GM11168 (cell line): ENCODE results near the gene AFF3.

Source experiments
- in situ Hi-C: fragments of 300-500 bp; cut with MboI; formaldehyde crosslinking; loops from one replicate; pipeline ENCODE4 v1.12.0; 2022; ENCODE audit warnings: low sequenced_read_pairs; ENCODE audit not compliant: unreplicated experiment

Gene AFF3

DNA sequence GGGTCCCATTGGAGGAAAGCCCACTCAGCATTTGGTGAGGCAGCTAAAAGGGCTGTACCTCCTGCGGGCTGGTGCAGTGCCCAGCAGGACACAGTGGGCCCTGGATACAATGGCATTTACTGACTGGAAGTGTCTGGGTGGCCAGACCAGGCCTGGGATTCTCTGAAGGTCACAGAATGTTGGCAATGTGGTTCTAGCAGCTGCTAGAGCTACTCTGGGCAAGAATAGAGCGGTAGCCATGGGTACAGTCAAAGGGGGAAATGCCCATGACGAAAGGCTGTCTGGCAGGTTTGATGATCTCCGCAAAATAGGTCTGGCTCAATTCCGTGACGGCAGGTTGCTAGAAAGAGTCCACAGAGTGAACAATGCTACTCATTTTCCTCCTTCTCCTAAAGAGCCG, 241.8 kb downstream of the AFF3 start:
- in situ Hi-C loops, result no loop called here

- in situ Hi-C loops, result no loop called here
Measured at GRCh38 chr2:99899882-99900281, 242.5 kb downstream of the AFF3 start.

DNA sequence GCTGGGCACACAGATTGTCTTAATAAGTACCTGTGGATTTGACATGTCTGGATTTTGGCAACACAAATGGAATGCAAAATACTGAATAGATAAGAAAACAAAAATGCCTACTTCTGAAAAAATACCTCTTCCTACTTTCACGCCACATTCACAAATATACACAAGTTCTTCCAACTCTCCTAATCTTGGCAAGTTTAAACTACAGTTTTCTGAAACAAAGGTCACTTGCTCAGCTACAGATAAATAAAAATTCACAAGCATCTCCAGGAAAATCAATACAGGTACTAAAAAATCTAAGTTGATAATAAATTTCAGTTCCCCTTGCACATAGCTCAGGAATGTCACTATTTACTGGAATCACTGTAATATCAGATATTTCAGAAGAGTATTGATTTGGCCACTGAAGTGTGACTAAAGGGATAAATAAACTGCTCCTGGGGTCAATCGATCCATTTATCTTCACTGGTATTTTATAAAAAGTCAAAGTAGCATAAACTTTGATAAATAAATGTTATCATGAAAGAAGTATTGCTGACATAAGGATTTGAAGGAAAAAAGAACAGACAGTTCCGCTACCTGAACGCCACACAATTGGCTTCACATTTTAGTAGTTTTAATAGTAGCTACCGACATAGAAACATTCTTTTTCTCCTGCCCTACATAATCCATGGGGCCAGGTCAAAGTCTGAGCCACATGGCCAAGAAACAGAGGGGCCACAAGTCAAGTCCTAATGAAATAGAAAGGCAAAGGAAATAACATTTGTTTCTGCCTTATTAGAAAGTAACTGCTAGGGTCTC, 243.1 kb downstream of the AFF3 start:
- in situ Hi-C loops, result no loop called here

DNA sequence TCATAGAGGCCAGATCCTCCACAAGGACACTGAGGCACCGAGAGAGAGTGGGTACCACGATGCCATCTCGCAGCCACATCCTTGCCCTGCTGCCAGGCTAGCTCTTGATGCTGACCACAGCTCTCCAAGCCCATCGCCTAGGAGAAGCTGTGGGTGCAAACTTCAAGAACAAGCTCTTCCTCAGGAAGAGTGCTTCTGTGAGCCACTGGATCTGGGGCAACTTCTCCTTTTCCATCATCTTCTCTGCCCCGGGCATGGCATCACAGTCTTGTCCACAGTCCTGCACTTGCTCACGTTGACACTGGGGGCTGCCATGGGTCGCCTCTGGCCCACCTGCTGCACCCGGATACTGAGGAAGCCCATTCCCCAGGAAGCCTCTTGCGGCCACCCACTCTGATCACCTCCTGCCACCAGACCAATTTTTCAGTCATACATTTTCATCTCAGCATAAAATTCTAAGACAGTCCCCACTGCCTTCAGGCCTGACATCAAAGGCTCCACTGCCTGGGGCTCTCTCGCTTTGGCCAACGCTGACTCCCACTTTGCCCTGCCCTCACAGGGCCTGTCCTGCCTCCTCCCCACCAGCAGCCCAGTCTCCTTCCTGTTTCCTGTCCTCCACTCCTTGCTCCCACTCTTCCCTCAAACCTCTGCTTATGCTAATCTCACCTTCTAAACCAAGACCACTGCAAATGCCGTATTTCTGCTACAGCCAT, 243.9 kb downstream of the AFF3 start:
- in situ Hi-C loops, result no loop called here

DNA sequence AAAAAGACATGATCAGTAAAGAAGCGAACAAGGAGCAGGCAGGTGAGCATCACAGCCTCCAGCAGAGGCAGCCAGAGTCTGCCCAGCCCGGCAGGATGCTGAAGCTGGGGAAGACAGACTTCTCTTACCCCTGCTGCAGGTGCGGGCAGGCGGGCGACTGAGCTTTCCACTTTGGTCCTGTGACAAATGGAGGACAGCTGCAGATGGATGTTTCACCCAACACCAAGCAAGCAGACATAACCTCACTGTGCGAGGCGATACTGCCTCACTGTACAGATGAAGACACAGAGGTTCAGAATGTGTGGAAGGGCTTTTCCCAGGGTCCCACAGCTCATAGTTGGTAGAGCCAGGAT, 251.0 kb downstream of the AFF3 start:
- in situ Hi-C loops, result no loop called here

DNA sequence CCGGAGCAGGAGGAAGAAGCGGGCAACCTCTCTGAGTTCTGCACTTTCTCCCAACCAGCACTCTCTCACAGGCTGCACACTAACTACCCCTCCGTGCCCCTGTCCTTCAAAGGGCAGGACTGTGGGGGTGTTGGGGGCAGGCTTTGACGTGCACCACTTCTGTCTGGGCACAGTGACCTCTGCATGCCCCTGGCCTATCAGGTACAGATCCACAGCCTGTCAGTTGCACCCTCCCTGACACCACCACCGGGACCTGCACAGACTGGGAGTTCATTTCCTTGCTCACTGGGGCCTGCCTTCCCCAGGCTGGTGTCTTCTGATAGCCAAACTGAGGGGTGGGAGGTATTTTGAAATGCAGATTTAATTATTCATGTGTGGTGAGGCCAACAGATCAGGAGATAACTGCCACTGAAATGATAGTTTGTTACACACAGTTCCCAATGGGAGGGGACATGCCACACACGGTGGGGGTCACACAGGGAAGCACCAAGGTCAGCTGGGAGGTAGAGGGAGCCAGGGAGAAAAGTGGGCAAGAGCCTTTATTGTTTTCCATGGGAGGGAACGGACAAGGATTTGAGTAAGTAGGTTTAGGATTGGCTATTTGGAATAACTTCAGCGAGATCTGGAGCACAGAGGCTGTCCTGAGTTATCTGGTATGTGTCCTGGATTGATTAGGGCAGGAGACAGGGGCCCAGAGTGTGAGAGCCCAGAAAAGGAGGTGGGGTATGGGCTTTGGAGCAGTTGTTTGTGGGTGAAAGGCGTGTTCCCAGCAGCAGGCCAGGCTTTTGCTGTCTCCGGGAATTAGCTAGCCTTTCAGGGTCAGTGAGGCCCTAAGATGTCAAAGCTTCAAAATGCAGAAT, 251.6 kb downstream of the AFF3 start:
- in situ Hi-C loops, result no loop called here

- in situ Hi-C loops, result no loop called here
Measured at GRCh38 chr2:99888617-99889016, 253.8 kb downstream of the AFF3 start.

GRCh38 chr2:99886418-99886817, 256.0 kb downstream of the AFF3 start:
- in situ Hi-C loops, result no loop called here

GRCh38 chr2:99883358-99883757, 259.0 kb downstream of the AFF3 start:
- in situ Hi-C loops, result no loop called here

DNA sequence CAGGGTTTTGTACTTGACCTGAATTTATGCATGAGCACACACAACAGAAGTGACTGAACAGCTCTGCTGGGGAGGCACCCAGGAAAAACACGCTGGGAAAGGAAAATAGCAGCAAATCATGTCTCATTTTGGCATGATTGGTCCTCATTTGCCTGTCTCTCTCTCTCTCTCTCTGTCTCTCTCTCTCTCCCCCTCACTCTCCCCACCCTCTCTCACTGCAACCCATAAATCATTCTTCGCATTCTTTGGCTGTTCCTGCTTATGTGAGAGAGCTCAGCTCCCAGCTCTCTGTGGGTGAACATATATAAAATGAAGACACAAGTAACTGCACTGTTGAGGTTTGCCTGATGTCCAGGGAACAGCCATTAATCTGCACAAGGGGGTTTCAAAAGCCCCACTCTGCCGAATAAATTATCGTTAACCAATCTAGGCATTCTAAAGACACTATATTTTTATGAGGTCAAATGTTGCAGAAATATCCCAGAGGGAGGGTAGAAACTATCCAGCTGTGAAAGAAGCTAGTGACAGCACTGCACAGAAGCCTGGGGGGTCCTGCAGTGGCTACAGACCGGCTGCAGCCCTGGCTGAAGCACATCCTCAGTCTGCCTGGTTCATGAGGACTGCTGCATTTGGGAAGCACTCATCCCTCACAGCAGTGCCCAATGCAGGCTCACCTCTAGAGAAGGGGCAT, 260.3 kb downstream of the AFF3 start:
- in situ Hi-C loops, result no loop called here

- in situ Hi-C loops, result no loop called here
Measured at GRCh38 chr2:99880964-99881294, 261.5 kb downstream of the AFF3 start.

GRCh38 chr2:99880148-99880963, 262.0 kb downstream of the AFF3 start:
- in situ Hi-C loops, result no loop called here

DNA sequence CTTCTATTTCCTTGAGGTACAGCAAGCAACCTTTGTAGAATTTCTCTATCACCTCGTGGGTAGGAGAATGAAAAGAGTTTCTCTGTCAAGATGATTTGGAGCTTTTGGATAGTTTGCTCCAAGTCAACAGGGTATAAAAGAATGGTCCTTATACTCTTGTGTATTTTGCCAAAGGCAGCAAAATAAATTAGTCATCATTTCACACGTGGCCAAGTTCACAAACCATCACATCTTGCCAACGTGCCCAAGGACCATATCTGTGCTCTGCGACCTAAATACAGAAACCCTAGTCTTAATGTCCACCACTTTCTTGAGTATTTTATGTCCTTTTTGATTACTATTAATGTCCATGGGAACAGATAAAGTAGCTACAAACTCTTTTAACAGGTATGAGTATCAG, 262.9 kb downstream of the AFF3 start:
- in situ Hi-C loops, result no loop called here

DNA sequence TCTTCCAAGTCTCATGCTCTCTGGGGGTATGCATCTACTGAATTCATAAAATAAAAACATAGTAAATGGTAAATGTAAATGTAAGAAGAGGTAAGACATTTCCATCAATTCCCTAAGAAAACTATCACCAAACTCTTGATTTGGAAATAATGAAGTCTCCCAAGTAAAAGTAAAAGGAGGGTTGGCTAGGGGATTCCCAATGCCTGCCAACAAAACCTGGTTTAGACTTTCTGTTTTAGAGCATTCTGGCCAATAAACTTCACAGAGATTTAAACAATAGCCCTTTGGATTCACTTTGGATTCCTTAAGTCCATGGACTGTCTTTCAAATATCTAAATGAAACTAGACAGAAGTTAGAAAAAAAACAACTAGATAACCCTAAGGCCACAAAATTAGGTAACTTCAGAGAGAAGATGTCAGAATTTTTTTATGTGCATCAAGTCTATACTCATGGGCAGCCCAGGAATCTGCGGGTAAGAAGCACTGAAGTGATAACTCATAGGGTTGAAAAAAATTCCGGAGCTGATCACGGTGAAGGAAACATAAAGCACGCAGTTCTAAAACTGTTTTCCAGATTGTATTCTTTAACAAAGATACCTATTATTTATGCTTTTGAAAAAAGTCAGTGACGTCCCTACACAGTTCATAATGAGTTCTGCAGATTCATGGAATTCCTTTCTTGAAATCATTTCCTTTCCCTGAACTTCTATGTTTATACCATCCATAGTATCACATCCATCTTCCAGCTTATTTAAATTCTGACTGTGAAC, 263.6 kb downstream of the AFF3 start:
- in situ Hi-C loops, result no loop called here

DNA sequence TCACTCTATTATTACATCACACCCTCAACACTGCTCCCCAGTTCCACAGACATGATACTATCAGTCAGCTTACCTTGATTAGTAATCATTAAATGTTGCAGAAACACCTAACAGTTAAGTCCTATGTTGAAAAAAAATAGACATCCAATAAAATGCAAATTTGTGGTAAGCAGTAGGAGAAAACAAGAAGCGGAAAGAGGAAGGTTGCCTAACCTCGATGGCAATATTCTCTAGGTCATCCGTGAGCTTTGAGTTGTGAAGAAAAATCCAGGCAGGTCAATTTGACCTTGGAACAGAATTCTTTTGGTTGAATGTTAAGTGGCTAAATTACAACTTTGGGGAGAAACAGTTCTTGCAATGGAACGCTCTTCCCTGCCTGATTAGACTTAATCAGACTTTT, 264.4 kb downstream of the AFF3 start:
- in situ Hi-C loops, result no loop called here

GRCh38 chr2:99876956-99877355, 265.4 kb downstream of the AFF3 start:
- in situ Hi-C loops, result no loop called here

GRCh38 chr2:99875627-99876201, 266.7 kb downstream of the AFF3 start:
- in situ Hi-C loops, result no loop called here

GRCh38 chr2:99868260-99868659, 274.1 kb downstream of the AFF3 start:
- in situ Hi-C loops, result no loop called here

DNA sequence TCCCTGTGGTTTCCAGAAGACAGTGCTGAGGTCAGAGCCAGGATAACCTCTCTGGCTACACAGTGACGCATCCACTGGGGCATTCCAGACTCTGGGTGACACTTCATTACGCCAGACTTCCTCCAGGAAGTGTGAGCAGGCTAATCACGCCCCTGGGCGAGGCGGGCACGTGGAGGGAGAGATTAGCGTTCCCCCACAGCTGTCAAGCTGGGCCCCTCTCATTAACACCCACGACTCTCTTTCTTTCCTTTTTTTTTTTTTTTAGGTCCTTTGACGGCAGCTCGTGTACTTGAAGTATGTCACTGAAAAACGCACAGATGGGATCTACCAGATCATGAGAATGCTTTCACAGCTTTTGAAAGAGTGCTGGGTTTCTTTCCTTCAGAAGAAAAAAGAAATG, 274.6 kb downstream of the AFF3 start:
- in situ Hi-C loops, result no loop called here
